Neural progenitor cell (in vitro differentiated cells): ENCODE results near the gene TAGAP.

Experiments
- EZH2 ChIP-seq: fragments of 200-600 bp; sonication (generic); IDR thresholded peaks from 2 replicates; pipeline ENCODE4 v1.6.1; 2017; ENCODE audit warnings: antibody characterized with exemption, mild to moderate bottlenecking, moderate library complexity
- TF ChIP-seq, protein P1 (sequence below): fragments of 200-600 bp; sonication (generic); IDR thresholded peaks from 2 replicates; pipeline ENCODE4 v1.5.1; 2017; ENCODE audit warnings: antibody characterized with exemption, mild to moderate bottlenecking

DNA sequence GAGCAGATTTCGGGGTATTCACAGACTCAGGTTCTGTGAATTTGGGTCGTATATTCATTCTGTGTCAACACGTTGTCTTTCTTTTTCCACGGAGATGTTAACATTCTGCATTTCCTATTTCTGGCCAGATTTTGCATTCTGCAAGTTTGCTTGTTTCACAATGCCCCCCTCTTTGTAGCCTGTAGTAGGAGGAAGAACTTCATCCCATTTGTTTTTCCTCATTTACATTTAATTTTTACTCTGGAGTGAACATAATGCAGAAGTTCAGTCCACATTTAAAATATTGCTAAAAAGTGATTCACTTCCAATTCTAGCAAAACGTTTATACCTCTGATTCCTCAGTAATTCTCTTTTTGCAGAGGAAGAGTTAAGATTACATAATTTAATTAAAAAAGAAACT is 12.9 kb downstream of the TAGAP start:
- TF ChIP-seq, protein P1, sequence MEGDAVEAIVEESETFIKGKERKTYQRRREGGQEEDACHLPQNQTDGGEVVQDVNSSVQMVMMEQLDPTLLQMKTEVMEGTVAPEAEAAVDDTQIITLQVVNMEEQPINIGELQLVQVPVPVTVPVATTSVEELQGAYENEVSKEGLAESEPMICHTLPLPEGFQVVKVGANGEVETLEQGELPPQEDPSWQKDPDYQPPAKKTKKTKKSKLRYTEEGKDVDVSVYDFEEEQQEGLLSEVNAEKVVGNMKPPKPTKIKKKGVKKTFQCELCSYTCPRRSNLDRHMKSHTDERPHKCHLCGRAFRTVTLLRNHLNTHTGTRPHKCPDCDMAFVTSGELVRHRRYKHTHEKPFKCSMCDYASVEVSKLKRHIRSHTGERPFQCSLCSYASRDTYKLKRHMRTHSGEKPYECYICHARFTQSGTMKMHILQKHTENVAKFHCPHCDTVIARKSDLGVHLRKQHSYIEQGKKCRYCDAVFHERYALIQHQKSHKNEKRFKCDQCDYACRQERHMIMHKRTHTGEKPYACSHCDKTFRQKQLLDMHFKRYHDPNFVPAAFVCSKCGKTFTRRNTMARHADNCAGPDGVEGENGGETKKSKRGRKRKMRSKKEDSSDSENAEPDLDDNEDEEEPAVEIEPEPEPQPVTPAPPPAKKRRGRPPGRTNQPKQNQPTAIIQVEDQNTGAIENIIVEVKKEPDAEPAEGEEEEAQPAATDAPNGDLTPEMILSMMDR: no peak
- TF ChIP-seq EZH2: no peak
